Bone marrow (tissue), 2 donors: Measurements from ENCODE around the gene ATPAF2.

ENCODE experiments used
- DNase-seq, 2 donors: peaks; one replicate each; lab custom pipeline; 2025; lab: John Stamatoyannopoulos, UW

The ATPAF2 gene

DNA sequence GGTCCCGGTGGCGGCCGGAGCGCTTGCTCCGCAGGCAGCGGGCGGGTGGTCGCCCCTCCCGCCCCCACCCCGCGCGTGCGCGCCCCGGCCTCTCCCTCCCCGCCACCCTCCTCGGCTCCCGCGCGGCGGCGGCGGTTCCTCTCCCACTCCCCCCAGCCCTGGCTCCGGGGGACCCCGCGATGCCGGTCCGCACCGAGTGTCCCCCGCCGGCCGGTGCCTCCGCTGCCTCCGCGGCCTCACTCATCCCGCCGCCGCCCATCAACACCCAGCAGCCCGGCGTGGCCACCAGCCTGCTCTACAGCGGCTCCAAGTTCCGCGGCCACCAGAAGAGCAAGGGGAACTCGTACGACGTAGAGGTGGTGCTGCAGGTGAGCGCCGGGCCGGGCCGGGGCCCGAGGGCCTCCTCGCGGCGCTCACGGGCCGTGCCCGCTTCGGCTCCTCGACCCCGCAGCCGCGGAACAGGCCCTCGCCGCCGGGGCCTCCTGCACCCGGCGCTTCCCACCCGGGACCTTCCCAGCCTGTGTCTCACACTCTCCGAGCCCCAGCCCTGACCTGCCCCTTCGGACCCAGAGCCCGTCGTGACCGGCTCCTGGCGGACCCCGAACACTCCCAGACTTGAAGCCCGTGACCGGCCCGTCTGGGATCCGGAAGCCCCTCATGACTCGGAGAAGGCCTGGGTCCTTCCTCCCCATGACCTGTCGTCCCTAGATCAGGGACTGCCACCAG, 730 bp upstream of the ATPAF2 start:
- no peak for DNase-seq

DNA sequence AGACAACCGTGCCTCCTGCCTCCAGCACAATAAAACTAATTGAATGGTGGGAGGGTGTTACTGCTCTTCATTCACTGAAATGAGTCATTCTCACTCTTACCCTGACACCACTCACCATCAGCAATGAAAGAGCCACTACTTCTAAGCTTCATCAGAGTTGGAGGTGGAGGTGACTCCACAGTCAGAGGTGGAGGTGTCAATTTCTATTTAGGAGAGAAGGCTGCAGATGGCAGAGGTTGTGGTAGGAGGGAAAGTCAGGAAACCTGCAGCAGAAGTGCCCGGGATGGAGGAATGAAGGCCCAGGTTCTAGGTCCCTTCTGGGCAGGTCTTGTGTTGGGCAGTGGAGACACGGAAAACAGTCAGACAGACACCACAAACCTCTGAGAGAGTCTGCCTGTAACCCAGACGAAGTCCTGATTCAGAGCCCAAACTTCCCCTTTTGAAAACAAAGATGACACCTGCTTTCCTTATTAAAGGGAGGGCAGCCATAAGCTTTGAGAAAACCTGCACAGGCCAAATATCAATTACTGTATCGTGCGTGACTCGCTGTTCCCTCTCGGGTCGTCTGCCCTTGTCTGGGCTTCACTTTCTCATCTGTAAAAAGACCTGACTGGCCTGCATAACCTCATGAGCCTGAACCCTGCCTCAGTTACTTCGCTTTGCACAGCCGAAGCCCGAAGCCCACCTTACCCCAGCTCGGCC, 668 bp downstream of the ATPAF2 start:
- peak in 1 of 2 donors; percentile 62 for DNase-seq

DNA sequence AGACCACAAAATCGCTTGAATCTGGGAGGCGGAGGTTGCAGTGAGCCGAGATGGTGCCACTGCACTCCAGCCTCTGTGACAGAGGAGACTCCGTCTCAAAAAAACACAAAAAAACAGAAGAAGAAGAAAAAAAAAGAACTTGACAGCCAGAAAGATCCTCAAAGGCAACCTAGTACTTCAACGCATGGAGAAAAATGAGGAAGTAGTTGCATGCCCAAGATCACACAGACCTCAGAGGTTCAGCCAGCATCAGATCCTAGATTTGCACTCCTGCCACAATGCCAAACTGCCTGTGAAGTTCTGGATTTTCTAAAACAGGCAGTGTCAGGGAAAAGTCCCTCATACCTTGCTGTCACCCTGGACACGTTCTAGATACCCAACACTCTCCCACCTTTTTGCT, 1.5 kb downstream of the ATPAF2 start:
- peak in 1 of 2 donors; percentile 83 for DNase-seq

DNA sequence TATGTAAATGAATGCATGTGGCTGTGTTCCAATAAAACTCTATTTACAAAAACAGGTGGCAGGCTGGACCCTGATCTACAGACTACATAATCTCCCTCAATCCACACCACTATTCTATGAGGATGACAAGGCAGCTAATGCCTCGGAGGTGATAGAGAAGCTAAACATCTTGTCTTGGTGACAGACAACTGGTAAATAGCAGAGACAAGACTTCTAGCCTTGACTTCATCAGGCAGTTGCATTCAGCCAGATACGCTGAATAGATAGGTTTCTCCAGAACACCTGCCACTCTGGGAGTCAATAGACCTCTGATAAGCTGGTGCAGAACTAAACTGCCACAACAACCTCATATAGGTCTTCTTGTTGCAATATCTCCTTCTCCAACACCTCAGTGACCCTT, 3.3 kb downstream of the ATPAF2 start:
- no peak for DNase-seq

DNA sequence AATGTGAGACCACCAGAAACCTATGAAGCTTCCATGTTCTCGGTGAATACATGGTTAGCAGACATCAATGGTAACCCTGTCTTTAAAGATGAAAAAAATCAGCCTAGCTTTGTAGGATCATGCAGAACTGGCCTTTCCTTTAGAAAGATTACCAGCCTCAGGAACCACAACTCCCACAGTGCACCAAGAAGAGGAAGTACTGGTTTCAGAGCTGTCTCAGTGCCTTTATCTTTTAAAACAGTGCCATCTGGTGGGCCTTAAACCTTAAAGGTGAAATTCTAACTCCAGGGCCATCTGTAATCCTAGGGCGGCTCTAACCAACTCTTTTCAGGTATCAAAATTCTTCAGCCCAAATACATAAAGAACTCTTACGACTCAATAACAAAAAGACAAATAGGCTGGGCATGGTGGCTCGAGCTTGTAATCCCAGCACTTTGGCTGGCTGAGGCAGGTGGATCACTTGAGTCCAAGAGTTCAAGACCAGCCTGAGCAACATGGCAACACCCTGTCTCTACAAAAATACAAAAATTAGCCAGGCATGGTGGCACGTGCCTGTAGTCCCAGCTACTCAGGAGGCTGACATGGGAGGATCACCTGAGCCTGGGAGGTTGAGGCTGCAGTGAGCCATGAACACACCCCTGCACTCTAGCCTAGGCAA, 5.4 kb downstream of the ATPAF2 start:
- peak in 1 of 2 donors; percentile 84 for DNase-seq

DNA sequence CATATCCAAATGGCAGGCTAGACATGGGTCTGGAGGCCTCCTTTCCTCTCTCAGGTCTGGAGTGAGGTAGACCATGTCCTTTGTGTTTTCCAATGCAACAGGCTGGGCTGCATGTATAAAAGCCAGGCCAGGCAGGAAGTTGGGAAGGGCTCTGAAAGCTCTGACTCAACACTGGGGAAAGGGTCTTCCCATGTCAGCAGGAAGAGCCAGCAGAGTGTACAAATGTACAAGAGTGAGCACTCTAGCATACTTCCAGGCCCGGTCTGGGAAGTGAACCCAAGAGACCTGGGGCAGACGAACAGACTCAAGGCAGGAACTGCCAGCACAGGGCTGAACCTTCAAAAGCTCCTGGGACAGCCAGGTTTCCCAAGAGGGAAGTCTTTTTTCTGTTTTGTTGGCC, 7.0 kb downstream of the ATPAF2 start:
- DNase-seq, result no peak

DNA sequence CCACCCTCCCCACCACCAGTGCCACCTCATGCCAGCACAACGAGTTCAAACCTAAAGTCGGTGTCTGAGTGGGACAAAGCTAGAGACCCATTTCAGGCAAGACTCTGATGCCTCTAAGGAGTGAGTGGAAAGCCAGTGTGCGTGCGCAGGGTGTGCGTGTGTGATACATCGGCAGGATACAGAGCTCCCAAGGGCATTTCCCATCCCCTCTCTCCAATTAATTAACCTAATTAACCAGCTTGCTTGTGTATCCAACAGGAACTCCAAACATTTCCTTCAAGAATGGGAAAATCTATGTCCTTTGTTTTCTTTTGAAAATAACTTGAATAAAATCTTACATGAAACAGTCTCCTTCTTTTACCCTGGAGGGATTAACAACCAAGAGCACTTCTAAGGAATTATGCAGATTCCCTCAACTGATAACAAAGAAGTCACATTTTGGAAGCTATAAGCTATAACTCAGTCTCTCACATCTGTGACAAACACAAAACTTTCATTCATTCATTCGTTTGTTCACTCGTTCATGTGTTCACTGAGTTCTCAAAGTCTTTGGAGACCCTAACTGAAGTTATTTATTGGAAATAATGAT, 9.9 kb downstream of the ATPAF2 start:
- DNase-seq, result no peak

DNA sequence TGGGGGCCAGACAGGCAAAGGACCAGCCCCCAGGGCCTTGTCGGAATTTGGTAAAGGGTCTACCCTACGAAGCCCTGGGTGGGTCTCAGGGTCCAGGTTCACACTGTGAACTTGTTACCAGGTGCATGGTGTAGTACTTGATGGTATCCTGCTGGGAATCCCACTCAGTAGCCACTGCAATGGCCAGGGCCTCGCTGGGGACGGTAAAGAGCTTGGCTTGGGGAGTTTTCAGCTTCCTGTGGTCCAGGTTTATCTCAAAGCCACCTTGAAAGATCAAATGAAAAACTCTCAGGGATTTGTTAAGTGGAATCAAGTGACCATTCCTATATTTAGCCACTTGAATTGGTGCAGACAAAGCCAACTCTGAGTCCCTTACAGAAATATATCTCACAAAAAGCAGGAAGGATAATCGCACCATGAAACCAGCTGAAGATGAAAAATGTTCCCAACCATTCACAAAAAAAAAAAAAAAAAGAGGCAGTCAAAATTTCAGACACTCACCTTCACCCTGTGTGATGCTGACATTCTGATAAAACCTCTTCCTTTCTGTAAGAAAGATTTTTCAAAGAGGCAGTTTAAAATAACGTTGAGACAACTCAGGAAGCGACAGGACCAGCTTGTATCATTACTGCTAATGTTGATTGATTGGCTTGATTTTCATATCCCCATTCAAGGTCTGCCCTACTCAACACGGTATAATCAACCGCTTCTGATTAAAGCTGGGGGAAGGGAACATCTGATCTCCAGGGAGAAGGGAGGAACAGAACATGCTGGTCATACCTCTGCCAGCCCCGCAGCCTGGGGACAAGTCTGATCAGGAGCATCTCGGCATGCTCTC, 10.6 kb downstream of the ATPAF2 start:
- DNase-seq, result no peak

DNA sequence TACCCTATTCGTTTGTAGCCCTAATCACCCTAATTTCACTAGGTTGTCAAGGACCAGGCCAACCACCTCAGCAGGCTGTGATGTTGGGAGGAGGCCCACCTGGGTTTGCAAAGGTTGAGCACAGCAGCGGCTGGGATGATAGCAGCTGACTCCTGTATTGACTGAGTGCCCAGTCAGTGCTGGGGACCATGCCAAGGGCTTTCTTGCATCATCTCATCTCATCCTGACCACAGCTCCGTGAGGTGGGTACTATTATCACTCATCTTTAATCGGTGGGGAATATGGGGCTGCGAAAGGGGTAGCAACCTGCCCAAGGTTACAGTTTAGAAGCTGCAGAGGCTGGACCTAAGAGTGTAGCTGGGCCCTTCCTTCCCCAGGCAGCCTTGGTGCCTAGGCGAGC, 11.7 kb downstream of the ATPAF2 start:
- no peak for DNase-seq

DNA sequence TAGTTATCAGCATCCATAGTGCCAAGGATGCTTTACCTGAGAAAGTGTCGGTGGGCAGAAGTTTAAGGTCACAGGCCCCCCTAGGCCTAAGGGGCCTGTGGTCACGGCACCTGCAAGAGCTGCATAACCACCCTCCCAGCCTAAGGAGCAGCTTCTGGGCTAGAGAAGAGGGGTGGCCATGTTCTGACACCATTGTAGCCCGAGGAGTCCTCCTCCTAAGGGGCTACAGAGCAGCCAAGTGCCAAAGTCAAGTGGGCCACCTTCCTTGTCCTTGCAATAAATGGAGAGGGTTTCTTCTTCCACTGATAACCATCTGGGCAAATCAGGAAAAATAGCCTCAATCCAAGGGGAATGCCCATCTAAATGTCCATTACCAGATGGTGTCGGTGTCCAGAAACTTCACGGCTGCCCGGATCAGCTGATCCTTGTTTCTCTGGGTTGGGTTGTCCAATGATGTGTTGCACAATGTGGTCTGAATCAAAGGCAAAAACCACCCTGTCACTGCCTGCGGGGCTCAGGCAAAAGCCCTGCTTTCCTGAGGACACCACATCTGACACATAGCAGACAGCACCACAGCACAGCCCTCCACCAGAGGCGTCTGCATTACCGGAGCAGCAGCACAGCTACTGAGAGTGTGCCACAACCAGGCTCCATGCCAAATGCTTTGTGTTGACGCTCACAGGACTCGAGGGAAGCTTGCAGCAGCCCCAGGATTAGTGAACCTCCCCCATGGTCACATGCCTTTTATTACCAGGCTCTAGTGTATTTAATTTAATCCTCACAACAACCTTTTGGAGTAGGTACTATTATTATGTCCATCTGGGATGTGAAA, 12.8 kb downstream of the ATPAF2 start:
- peak in 1 of 2 donors; percentile 27 for DNase-seq

DNA sequence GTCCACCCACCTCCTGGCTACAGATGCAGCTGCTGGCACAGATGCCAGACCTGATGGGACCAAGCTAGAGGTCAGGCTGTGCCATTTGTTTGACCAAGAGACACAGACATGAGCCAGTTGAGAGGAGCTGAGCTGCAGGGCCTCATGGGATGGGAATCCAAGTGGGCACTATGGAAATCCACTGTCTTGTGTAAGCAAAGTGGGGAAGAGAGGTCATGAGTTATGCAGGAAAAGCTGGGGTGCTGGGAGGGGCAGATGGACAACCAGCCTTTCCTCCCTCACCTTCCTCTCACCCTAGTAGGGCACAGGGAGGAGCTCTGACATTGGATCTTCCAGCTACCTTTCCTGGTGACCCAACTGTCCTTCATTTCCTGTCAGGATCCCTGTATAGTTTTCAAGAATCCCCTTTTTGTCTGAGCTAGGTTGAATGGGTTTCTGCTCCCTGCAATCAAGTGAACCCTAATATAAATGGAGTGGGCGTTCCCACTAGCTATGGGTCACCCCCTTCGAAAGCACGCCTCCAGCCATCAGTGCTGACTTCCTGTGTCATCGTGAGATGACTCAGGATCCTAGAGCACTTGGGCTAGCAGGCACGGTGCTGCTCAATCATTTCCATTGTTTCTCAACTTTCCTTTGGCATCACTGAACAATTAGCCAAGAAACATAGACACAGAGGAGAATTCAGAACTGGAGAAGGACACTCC, 13.6 kb downstream of the ATPAF2 start:
- no peak for DNase-seq

DNA sequence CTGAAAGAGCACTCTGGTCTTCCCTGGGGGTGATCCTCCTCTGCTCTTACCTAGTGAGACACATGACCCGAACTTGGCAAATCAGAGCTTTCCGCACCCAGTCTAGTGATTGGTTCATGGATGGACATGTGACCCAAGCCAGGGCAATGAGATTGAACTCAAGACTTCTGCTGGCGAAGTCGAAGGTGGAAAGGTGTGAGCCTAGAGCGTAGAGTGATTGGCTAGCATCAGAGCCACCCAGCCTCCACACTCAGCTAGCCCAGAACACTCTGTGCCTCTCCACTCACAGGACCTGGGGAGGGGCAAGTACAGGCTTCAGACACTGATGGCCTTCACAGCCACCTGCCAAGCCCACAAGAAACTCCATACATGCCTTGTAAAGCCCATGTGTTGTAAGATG, 17.6 kb downstream of the ATPAF2 start:
- DNase-seq, result no peak

DNA sequence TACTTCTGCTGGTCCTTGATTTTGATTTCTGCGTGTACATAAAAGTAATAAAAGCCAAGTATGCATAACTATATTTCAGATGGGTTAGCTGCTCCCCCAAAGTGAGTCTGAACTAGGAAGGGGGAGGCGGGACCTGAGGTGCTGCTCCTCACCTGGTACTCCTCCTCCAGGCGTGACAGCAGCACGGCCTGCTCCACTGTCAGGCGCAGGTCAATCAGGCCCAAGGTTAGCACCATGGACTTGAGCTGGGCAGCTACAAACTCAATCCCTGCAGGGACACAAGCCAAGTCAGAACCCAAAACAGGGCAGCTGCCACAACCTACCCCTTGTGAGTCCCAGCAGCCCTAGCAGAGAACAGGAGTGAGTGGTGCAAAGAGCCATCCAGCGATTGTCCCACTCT, 18.0 kb downstream of the ATPAF2 start:
- DNase-seq, result no peak

DNA sequence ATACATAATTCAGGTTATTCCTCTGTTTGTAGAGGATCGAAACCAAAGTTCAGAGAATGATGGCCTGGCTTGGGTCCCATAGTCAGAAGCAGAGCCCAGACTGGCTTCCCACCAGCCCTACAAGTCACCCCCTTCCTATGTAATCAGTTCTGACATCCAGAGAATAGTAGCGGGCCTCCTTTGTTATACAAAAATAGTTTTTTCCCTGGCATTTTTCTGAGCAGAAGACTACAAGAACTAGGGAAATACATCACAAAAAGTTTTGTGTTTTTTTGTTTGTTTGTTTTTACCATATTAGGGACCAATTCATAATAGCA, 19.2 kb downstream of the ATPAF2 start:
- no peak for DNase-seq

DNA sequence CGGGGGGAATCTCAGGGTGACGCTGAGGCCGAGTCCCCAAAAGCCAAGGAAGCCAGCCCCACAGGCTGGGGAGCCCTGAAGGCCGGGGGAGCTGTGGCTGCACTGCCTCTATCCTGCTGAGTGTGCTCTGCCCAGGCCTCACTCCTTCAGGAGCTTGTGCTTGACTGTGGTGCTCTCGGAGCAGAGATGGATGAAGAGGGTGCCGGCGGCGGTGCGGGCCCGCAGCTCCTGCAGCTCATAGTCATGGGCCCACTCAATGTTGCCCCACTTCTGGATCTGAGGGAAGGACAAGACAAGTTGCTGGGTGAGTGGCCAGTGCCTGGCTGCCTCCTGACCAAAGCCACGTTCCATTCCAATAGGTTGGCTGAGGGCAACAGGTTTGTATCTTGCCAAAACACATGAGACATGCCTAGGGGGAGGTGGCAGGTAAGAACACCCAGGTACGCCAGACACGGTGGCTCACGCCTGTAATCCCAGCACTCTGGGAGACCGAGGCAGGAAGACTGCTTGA, 20.5 kb downstream of the ATPAF2 start:
- no peak for DNase-seq

DNA sequence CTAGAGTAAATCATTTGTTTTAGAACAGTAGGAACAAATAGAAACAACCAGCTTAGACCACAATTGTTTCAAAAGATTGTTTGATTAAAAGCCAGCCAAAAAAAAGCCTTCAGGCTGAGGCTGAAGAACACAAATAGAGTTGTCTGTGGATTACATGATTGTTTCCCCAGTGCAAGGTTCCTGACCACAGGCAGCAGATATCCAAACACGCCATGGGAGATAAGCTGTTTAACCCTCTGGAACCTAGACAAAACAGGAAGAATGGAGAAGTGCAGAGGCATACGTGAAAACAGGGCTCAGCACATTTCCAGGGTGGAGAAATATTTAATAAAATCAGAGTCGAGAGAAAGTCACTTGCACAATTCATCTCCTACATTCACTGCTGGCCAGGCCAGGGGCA, 21.0 kb downstream of the ATPAF2 start:
- DNase-seq, result no peak

DNA sequence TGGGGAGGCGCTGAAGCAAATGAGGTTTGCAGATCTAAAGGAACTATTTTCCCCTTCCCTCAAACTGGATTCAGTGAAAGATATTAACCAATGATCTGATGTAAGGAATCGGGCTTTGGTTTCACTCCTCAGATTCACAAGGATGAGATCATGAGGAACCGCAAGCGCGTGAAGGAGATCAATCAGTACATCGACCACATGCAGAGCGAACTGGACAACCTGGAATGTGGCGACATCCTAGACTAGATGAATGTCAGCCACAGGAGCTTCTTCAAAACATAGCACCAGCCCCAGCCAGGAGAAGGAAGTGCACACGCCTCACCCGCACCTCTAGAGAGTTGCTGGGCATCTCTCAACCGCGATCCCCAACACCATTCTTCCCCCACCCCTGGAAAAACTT, 22.5 kb downstream of the ATPAF2 start:
- DNase-seq, result no peak

DNA sequence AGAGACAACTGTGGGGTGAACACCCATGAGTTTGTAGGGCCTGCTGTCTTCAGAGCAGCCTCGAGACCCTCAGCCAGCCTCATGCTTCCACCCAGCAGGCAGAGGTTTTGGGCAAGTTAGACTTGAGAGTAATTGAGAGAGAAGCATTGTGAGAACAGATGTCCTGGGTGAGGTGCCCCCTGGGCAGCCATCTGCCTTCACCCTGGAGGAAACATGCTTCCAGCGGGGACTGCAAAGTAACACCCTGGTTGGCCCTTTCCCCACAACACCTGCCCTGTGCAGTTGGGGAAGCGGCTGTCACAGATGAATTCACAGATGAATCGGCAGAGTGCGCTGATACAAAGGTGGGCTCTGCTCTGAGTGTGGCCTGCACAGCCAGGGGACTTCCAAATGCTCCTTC, 23.4 kb downstream of the ATPAF2 start:
- no peak for DNase-seq

DNA sequence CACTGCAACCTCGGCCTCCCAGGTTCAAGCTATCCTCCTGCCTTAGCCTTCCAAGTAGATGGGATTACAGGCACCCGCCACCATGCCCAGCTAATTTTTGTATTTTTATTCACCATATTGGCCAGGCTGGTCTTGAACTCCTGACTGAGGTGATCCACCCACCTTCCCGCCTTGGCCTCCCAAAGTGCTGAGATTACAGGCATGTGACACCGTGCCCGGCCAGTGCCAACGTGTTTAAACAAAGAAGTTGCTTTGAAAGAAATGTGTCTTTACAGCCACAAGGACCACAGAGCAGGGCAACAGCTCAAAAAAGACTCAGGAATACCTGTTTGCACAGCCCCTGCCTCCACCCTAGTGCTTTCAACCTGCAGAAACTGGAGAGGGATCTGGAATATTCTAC, 25.0 kb downstream of the ATPAF2 start:
- DNase-seq, result no peak

DNA sequence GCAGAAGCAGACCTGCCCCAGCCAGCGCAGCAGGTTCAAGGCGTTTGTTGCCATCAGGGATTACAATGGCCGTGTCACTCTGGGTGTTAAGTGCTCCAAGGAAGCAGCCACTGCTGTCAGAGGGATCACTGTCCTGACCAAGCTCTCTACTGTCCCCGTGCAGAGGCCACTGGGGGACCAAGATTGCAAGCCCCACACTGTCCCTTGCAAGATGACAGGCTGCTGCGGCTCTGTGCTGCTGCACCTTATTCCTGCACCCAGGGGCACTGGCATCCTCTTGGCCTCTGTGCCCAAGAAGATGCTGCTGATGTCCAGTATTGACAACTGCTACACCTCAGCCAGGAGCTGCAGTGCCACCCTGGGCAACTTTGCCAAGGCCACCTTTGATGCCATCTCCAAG, 27.7 kb downstream of the ATPAF2 start:
- no peak for DNase-seq
